GM21717 (cell line): ENCODE measurements around the gene PTPRG.

Experiments used
- ATAC-seq: cut with Tn5 transposase; IDR thresholded peaks from one replicate; pipeline ENCODE4 v1.9.1; 2021; ENCODE audit warnings: mild to moderate bottlenecking, moderate library complexity; ENCODE audit not compliant: unreplicated experiment

The PTPRG gene

DNA sequence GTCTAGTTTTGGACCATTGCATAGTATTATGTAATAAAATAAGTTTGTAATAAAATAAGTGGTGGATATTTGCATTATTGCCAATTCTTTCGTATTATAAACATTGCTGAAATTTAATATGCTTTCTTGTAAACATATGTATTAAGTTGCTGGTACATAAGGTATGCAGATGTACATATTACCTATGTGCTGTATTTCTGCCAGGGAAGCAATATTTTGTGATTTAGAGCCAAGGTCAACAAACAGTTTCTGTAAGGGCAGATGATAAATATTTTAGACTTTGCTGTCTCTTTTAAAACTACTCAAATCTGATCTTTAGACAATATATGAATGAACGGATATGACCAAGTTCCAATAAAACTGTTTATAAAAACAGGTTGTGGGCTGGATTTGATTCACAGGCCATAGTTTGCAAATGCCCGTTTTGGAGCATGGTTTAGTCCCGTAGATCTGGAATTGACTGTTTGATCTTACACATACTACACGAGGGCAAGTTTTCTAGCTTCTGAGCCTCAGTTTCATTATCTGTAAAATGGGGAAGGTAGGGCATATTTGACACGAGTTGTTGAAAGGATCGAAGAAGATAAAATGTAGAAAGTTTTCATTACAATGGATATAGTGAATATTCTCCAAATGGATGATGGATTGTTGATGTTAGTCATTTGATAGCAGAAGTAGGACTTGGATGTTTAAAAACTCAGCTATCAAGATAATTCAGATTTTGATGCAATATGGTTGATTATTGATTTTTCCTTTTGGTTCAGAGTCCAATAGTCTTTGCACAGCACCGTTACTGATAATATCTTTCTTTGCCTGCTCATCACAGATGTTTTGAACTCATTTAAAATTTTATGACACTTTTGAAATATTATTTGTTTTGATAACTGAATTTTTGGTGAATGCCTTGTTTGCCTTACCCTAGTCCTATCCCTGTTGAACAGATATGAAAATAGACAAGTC is 417.4 kb downstream of the PTPRG start:
- ATAC-seq: no peak

DNA sequence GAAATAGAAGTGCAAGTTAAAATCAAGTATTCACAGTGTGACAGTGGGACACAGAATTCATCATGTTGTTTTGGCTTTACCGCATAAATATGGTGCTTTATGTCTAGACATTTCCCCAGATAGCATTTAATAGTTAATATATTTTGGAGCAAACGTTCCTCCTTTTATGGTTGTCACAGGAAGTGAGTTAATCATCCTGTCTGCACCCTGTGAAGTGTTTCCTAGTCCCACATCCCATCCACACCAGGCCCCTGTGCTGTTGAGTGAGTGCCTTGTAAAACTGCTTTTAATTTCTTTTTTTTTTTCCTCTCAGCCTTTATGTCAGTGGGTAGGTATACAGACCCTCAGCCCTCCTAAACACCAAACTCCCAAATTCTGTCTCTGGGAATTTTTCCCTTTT is 418.3 kb downstream of the PTPRG start:
- ATAC-seq: no peak

DNA sequence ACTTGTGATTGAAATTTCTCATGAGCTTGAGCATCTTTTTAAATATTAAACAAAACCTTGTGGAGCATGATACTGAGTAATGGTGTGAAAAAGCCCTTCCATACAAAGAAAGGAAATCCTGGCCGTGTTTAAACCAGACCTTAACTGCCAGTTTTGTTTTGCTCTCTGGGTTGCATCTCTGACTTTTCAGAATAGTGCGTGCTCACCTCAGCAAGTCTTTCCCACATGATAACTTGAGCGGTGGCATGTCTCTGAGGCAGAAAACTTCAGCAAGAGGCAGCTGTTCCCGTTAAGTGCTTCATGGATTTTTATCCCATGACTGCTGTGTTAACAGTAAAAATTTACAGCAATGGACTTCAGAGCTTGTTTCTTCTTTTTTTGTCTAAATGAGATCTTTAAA is 418.7 kb downstream of the PTPRG start:
- no peak for ATAC-seq

DNA sequence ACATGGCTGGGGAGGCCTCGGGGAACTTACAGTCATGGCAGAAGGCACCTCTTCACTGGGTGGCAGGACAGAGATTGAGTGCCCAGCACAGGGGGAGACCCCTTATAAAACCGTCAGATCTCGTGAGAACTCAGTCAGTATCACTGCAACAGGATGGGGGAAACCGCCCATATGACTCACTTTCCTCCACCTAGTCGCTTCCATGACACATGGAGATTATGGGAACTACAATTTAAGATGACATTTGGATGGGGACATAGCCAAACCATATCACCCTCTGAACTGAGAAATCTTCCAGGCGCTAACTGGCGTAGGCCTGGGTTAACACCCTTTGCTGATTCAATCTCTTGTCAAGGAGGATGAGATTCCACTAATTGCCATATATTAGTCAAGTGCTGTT is 419.7 kb downstream of the PTPRG start:
- ATAC-seq: no peak

DNA sequence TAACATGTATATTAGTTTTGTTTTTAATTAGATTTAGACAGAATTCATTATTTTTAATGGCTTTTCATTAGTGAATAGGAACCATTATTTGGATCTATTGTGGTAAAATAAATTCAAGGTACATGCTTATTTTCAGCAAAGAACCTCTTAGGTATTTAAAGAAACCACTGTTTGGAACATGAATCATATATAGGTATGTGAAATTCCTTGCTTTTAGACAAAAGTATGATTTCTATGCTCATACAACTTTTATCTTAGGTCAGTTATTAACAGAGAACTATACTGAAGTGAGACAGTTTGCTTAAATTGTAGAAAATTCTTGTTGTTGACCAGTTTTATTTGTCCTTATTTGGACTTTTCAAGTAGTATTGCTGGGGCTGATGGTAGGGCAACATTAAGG is 422.1 kb downstream of the PTPRG start:
- no peak for ATAC-seq

DNA sequence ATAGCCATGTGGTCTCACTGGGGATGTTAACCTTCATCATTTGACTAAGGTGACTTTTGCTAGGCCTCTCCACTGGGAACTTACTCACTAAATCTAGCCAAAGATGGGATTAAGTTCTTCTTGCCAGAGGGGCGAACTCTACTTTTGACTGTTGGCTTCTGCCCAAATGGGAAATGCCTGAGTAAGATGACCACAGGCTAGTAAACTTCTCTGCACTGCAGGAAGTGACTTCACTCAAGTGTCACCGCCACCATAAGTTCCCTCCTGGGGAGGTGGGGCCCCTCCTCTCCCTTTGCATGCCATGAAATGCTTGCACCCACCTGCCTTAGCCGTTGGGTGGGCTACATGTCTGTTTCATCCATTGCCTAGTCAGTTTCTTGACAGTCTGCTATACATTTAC is 423.6 kb downstream of the PTPRG start:
- no peak for ATAC-seq

DNA sequence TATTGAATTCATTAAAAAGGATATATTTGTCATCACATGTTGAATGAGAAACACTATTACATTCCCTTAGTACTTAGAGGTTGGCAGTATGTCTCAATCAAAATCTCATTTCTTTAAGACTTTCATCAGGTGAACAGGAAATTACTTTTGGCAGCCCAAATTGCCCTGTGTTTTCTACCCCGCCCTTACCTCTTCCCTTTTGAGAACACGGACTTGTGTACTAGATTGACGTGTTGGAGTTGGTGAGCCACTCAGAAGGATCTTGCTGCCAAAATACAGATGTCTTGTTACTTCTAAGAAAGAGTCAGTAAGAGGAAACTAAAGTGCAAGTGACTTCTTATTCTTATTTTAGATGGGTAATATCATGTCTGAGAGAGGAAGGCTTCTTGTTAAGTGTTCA is 425.1 kb downstream of the PTPRG start:
- no peak for ATAC-seq

DNA sequence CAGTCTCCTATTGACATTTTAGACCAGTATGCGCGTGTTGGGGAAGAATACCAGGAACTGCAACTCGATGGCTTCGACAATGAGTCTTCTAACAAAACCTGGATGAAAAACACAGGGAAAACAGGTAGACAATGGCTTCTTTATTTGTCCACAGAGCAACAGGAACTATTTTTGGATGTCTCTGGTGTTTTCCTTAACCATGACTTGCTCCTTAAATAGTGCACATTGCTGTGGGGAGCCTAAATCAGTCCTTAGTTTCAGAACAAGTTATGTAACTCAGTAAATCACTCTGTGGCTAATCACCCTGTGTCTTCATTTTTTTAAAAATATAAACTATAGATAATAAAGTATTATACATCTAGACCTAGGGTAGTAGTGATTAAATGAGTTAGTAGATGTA is 428.3 kb downstream of the PTPRG start:
- ATAC-seq: no peak

DNA sequence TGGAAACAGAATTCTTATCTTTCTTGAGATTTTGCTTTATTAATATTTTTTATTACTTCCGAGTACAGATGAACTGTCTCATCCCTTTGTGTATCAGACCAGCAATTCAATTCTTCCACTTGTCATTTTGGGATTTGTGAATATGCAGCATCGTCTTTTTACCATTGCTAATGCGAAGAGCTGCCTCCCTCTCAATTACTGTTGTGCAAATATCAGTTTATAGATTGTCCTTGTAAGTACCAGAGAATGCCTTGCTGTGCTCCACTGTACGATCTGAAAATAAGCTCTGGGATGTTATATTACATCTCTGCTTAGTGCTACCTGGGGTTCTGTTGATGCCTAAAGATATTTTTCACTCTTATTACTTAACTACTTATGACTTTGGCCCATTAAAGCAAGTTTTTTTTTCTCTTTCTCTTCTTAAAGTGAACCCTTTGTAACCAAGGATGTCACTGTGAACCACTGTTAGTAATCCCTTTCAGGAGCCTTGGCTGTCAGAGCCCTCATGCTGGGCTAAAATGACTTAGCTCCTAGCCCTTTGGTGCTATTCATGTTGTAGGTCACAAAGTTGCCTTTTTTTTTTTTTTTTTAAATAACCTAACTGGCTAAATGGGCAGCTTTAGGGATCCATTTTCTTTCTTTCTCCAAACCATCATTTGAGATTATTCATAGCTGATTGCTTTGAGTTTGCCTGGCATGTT is 429.1 kb downstream of the PTPRG start:
- no peak for ATAC-seq

DNA sequence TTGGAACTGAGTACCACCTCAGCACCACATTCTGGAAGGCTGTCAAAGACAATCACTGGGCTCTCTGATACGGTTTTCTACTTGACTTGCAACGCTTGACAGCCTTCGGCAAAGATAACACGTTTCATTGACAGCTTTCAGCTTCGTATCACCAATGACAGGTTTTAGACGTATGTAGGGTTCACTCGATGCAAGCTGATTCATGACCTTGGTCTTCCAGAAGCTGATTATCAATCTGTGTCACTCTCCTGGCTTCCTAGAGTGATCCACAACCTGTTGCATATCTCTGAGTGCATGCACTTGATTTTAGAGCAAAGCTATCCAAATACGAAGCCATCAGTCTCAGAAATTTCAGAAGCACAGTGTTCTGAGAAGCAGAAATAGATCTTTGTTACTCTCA is 430.3 kb downstream of the PTPRG start:
- no peak for ATAC-seq

DNA sequence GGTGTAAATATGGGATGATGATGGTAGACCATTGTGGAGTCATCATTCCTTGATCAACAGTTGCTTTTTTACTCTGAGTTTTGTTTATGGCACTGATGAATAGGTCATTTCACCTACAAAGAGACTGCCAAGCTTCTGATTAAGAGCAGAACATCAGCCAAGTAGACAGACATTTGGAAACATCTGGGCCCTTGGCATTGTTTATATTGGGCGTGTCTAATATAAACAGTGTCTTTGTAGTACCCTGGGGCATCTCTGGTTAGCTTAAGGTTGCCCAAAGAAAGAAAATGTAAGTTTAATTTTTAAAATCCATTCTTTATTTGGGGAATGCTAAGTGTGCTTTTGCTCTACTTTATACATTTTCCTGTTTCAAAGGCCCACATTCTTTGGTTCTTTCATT is 435.0 kb downstream of the PTPRG start:
- no peak for ATAC-seq

DNA sequence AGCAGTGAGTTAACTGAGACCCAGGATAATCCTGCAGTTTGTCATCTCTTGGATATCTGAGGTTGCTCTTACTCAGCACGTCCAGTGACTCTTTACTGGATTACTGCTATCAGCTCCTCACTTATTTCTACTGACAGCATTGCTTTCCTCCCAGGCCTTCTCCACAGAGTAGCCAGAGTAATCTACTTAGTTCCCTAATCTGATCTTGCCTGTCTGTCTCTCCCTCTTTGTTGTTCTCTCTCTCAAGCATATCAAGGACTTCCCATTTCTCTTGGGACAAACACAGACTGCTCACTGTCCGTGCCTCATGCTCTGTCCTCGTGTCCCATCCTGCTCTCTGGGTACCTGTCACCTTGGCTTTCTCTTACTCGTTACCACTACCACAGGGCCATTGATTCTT is 435.7 kb downstream of the PTPRG start:
- ATAC-seq: no peak

DNA sequence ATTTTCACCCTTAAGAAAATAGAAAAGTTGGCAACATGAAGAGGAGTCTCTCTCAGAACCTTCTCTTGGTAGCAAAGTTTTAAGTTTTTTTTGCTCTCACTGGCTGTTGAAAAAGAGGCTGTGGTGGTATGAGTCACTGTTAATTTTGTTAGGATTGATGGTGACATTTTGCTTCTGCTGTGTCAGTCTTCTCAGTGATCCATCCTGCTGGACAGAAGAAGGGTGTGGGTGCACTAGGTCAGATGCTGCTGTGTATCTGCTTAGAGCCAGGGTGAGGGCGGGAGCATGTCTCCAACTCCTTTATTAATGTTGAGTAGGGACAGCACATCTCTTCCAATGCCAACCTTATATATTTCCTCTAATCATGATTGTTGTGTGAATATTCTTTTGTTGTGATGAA is 442.5 kb downstream of the PTPRG start:
- ATAC-seq: no peak

DNA sequence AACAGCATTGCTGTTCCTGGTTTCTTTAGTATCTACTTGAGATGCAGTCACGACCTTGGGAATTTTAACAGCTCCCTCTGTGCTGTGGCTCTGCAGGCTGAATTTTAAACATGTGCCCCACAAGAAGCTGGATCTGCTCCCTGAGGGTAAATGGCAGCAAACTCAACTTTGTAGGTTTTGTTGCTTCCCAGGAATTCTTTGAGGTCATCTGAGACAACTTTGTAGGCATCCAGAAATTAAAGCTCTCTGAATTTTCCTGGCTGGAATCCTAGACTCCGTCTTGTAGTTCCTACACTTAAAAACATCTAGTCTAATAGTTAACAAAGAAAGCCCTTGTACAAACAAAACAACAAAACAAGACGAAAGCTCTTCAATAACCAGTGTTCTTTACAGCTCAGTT is 445.7 kb downstream of the PTPRG start:
- no peak for ATAC-seq

DNA sequence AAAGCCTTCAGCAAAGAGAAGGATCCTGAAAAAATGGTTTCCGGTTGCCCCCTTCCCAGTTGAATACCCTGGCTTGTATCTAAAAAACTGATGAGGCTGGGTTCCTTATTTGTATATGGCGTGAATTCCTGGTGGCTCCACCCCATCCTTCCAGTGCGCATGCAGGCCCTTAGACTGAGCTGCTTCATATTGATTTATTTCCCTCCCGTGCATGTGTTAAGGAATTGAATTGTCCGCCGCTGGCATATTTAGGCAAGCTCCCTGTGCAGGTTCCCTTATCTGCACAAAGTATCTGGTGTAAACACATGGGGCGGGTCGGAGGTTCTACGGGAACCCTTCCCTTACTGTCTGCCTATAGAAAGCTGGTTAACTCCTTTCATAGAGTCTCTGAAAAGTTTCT is 449.6 kb downstream of the PTPRG start:
- no peak for ATAC-seq

DNA sequence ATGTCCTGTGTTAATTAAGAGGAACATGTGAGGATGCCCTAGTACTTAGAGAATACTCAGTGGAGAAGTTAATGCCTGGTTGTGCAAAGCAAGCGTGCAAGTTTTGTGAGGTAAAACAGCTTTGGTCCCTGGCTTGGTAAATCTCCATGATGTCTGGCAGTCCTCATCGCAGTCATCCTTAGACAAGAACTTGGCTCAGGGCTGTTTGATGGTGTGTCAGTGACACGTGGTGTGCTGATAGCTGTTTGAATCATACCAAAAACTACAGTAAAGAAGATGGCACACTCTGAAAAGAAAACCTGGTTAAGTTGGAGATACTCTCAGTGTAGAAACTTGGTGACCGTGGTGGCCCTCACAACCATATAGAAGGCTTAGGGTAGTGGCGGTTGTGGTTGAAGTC is 450.3 kb downstream of the PTPRG start:
- no peak for ATAC-seq

DNA sequence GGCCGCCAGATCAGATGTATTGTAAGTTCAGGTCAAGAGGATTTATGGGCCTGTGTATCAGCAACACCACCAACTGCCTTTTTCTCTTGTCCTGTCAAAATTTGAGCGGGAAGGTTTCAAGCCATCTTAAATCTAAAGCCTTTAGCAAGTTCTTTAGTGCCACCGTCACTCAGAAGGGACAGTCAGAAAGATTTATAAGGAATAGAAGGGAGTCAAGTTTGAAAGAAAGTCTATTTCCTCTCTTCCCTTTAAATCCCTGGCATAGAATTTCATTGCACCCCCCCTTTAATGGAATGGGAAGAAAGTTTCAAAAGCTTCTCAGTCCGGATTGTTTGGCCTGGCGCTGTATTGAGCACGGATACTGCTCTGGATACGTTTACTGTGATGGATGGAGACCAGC is 452.6 kb downstream of the PTPRG start:
- no peak for ATAC-seq

DNA sequence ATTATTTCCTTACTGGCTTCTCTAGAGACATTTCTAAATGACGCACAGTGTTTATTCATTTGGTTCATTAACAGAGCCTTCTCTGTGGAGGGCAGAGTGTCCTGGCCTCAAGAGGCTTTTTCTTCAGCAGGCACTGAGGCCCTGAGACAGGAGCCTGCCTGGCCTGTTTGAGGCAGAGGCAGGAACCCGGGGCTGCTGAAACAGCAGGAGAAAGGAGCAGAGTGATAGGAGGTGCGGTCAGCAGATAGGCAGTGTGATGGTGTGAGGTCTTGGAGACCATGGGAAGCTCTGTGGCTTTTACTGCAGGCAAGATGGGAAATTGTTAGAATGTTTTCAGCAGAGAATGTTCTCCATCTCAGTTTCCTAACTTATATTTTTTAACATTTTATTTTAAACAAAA is 453.7 kb downstream of the PTPRG start:
- ATAC-seq: no peak

DNA sequence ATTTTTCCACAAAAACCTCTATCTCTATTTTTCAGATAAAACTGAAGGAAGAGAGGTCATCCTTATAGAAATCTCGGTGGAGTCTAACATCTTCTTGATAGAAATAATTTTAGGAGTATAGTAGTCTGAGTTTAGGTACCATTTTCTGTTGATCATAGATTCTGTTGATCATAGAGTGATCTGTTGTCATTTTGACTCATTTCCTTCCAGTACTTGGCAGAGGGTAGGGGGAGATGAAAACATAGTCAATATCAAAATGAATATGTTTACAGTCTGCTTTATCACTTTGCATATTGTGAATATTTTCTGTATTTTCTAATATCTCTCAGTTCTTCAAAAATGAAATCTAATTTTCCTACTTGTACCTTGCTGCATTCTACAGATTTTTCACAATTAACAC is 458.5 kb downstream of the PTPRG start:
- ATAC-seq: no peak

DNA sequence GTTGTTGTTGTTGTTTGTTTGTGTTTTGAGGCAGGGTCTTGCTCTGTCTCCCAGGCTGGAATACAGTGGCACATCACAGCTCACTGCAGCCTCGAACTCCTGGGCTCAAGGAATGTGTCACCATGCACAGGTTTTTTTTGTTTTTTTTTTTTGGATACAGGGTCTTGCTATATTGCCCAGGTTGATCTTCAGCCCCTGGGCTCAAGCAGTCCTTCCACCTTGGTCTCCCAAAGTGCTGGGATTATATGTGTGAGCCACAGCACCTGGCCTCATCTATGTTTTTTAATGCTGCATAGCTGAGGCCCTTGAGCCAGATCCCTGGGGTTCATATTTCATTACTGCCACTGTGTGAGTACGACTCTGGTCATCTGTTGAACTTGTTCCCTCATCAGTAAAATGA is 459.3 kb downstream of the PTPRG start:
- no peak for ATAC-seq

DNA sequence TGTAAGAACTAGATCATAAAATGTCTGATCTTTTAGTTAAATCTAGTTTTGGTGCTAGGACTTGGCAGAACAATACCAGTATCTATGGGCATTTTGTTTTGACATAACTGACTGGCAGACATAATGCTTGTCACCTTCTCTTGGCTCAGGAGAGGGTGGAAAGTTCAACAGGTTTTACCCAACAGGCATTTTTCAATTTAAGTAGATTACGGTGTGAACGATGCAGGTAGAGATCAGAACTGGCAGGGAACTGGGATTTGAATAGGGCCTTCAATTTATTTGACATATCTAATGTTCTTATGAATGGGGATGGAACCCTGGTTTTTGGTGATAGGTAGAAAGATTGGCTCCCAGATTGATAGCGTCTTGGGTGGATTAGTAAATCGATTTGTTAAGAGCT is 460.9 kb downstream of the PTPRG start:
- ATAC-seq: no peak

DNA sequence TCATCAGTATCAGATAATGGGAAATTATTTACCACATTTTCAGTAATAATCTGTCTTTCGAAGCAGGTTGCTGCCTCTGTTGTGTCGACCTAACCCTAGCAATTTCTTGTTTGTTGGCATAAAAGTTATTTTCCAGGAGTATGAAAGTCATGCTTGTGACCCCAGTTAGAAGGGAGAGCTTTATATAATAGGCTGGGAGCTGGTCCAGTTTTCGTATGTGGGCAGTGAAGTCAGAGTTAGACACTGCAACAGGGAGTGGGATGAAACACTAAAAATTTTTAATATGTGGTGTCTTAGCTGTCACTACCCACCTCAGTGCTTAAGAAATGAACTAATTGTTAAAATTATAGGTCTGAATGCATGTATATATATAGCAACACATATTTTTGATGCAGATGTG is 463.5 kb downstream of the PTPRG start:
- ATAC-seq: no peak
